Choroid plexus epithelial cell (primary cell): ENCODE results near the gene FITM2.
"Not testable (repeated sequence)": the region's sequence is repeated elsewhere in the genome, so short reads cannot be mapped to it uniquely, and the experiment has no call there.

Experiments used
- DNase-seq: peaks from one replicate; pipeline ENCODE4 v3.0.0-alpha.2; 2010; ENCODE audit warnings: low read depth
- H3K4me3 ChIP-seq: 2 replicates; pipeline ENCODE4 v1.5.1; 2011; ENCODE audit warnings: low read depth, mild to moderate bottlenecking, control low read depth, low read length, moderate library complexity
- CTCF ChIP-seq: conservative IDR thresholded peaks from 2 replicates; pipeline ENCODE4 v1.5.1; 2011; ENCODE audit warnings: low read depth, mild to moderate bottlenecking, control low read depth, inconsistent platforms, low read length, moderate library complexity

Gene FITM2

GRCh38 chr20:44334306-44334705 is 23.3 kb upstream of the FITM2 start:
- no peak for TF ChIP-seq CTCF
- H3K4me3 ChIP-seq: no peak overlapping the region
- no peak for DNase-seq

GRCh38 chr20:44331201-44331600 is 20.2 kb upstream of the FITM2 start:
- no peak for TF ChIP-seq CTCF
- DNase-seq: no peak
- no peak overlapping the region for H3K4me3 ChIP-seq

- TF ChIP-seq CTCF: no peak
- no peak for DNase-seq
- H3K4me3 ChIP-seq: no peak overlapping the region
Observed at GRCh38 chr20:44328428-44328827, 17.4 kb upstream of the FITM2 start.

GRCh38 chr20:44327748-44328147 is 16.7 kb upstream of the FITM2 start:
- not testable (repeated sequence) for DNase-seq, H3K4me3 ChIP-seq

GRCh38 chr20:44326391-44327159 is 15.6 kb upstream of the FITM2 start:
- DNase-seq: no peak
- no peak overlapping the region for H3K4me3 ChIP-seq
- TF ChIP-seq CTCF: no peak

GRCh38 chr20:44324343-44324742 is 13.3 kb upstream of the FITM2 start:
- no peak for DNase-seq
- H3K4me3 ChIP-seq: no peak overlapping the region
- no peak for TF ChIP-seq CTCF

- H3K4me3 ChIP-seq: no peak overlapping the region
- no peak for DNase-seq
- TF ChIP-seq CTCF: no peak
Observed at GRCh38 chr20:44319839-44320422, 8.9 kb upstream of the FITM2 start.
